ENCODE results near the gene TTYH2.

TTYH2 gene

DNA sequence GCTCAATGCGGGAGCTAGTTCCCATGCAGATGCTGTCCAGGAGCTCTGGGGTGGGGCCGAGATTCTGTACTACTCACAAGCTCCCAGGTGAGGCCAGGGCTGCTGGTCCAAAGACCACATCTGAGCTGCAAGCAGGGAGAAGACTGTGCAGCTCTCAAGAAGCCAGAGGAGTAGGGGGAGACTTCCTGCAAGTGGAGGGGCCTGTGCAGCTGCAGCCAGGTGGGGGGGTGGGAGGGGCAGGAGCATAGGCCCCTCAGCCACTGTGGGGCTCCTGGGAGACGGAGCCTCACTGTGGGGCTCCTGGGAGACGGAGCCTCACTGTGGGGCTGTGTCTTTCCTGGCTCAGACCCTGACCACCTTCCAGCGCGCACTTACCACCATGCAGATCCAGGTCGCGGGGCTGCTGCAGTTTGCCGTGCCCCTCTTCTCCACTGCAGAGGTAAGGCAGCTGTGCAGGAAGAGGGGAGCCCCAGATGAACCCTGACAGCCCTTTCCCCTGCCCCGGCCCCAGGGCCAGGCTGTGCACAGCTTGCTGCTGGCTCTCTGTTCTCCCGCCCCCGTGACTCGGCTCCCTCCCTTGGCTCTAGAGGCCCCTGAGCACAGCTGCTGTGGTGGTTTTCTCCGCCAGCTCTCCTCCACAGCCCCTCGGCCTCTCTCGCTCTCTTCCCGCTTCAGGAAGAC, 36.4 kb downstream of the TTYH2 start:
- no peak overlapping the region for H3K4me3 ChIP-seq (ENCODE audit: low read depth, low read length)
- DNase-seq (ENCODE audit: low read depth), result no peak
- TF ChIP-seq, protein P1, sequence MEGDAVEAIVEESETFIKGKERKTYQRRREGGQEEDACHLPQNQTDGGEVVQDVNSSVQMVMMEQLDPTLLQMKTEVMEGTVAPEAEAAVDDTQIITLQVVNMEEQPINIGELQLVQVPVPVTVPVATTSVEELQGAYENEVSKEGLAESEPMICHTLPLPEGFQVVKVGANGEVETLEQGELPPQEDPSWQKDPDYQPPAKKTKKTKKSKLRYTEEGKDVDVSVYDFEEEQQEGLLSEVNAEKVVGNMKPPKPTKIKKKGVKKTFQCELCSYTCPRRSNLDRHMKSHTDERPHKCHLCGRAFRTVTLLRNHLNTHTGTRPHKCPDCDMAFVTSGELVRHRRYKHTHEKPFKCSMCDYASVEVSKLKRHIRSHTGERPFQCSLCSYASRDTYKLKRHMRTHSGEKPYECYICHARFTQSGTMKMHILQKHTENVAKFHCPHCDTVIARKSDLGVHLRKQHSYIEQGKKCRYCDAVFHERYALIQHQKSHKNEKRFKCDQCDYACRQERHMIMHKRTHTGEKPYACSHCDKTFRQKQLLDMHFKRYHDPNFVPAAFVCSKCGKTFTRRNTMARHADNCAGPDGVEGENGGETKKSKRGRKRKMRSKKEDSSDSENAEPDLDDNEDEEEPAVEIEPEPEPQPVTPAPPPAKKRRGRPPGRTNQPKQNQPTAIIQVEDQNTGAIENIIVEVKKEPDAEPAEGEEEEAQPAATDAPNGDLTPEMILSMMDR (IDR thresholded peaks at IDR 0.05; ENCODE audit: control insufficient read depth, extremely low read depth, insufficient read depth), result no peak

- no peak overlapping the region for H3K4me3 ChIP-seq (ENCODE audit: low read depth, low read length)
- no peak for DNase-seq (ENCODE audit: low read depth)
- TF ChIP-seq, protein P1 (IDR thresholded peaks at IDR 0.05; ENCODE audit: control insufficient read depth, extremely low read depth, insufficient read depth), result no peak
Observed at GRCh38 chr17:74250324-74250995, 37.1 kb downstream of the TTYH2 start.

- no peak for DNase-seq (ENCODE audit: low read depth)
- TF ChIP-seq, protein P1 (IDR thresholded peaks at IDR 0.05; ENCODE audit: control insufficient read depth, extremely low read depth, insufficient read depth), result no peak
Observed at GRCh38 chr17:74251051-74251450, 37.7 kb downstream of the TTYH2 start.

GRCh38 chr17:74251569-74251968, 38.2 kb downstream of the TTYH2 start:
- TF ChIP-seq, protein P1 (IDR thresholded peaks at IDR 0.05; ENCODE audit: control insufficient read depth, extremely low read depth, insufficient read depth), result no peak
- no peak for DNase-seq (ENCODE audit: low read depth)
- no peak overlapping the region for H3K4me3 ChIP-seq (ENCODE audit: low read depth, low read length)

More at GRCh38 chr17:74251051-74251450, 37.7 kb downstream of the TTYH2 start:
- H3K4me3 ChIP-seq (ENCODE audit: low read depth, low read length), result no peak overlapping the region

GRCh38 chr17:74252211-74252610, 38.8 kb downstream of the TTYH2 start:
- H3K4me3 ChIP-seq (ENCODE audit: low read depth, low read length), result no peak overlapping the region
- TF ChIP-seq, protein P1 (IDR thresholded peaks at IDR 0.05; ENCODE audit: control insufficient read depth, extremely low read depth, insufficient read depth), result no peak
- DNase-seq (ENCODE audit: low read depth), result no peak

DNA sequence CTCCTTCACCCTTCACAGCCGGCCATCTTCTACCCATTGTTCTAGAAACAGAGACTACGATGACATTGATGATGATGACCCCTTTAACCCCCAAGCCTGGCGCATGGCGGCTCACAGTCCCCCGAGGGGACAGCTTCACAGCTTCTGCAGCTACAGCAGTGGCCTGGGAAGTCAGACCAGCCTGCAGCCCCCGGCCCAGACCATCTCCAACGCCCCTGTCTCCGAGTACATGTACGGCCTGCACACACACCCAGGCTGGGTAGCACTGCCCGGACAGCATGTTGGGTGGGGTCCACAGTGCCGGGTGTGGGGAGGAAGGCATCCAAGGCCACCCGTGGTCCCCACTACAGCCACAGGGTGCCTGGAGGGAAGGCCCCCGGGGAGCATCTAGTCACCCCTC, 39.7 kb downstream of the TTYH2 start:
- TF ChIP-seq, protein P1 (IDR thresholded peaks at IDR 0.05; ENCODE audit: control insufficient read depth, extremely low read depth, insufficient read depth), result no peak
- no peak overlapping the region for H3K4me3 ChIP-seq (ENCODE audit: low read depth, low read length)
- no peak for DNase-seq (ENCODE audit: low read depth)
